Kidney (tissue), 14 donors: ENCODE measurements around the gene TMEM205. TPM values are rescaled to one million over a fixed set of nuclear protein-coding genes. Genes with fewer than 3 reads are reported as not detected.
"Not testable (repeated sequence)": the region's sequence is repeated elsewhere in the genome, so short reads cannot be mapped to it uniquely, and the experiment has no call there.

Experiments used
- DNase-seq, 5 donors: peaks; one replicate each; pipeline ENCODE4 v3.0.0-alpha.2; 2013 to 2020
- FAIRE-seq: peaks from 2 replicates; lab custom pipeline; 2012; peaks lifted over from hg19 to GRCh38; lab: Jason Lieb, UNC
- H3K27ac ChIP-seq, 2 donors: one replicate each; pipeline ENCODE4 v1.7.0; 2013; ENCODE audit warnings: low read depth in 2 of 2, low read length in 2 of 2, inconsistent platforms in 1 of 2
- H3K27me3 ChIP-seq: one replicate; pipeline ENCODE4 v1.7.1; 2013; ENCODE audit warnings: low read length, inconsistent platforms; ENCODE audit not compliant: control insufficient read depth, insufficient read depth
- H3K36me3 ChIP-seq, 3 donors: one replicate each; pipeline versions ENCODE4 v1.7.0 to v1.7.1; 2013; ENCODE audit warnings: low read length in 3 of 3, control low read depth in 1 of 3, inconsistent platforms in 1 of 3; ENCODE audit not compliant: insufficient read depth in 3 of 3, control insufficient read depth in 2 of 3
- H3K4me1 ChIP-seq, 3 donors: one replicate each; pipeline versions ENCODE4 v1.7.0 to v1.7.1; 2013; ENCODE audit warnings: low read length in 3 of 3, inconsistent platforms in 1 of 3, low read depth in 1 of 3; ENCODE audit not compliant: control insufficient read depth in 2 of 3, insufficient read depth in 2 of 3
- H3K4me3 ChIP-seq, 3 donors: one replicate each; pipeline versions ENCODE4 v1.7.0 to v1.8.1; 2013; ENCODE audit warnings: low read length in 3 of 3, control low read depth in 1 of 3, inconsistent platforms in 1 of 3
- H3K9ac ChIP-seq, 3 donors: one replicate each; pipeline versions ENCODE4 v1.7.0 to v1.7.1; 2013; ENCODE audit warnings: low read length in 3 of 3, control low read depth in 1 of 3, inconsistent platforms in 1 of 3
- H3K9me3 ChIP-seq, 3 donors: one replicate each; pipeline versions ENCODE4 v1.7.0 to v1.7.1; 2013; ENCODE audit warnings: low read length in 3 of 3, control low read depth in 1 of 3, inconsistent platforms in 1 of 3; ENCODE audit not compliant: control insufficient read depth in 2 of 3, insufficient read depth in 1 of 3
- intact Hi-C: fragments of 100-400 bp; cut with DNase I; formaldehyde crosslinking; loops from one replicate; pipeline ENCODE4 v1.11.1; 2022
- polyA plus RNA-seq: library from polyadenylated mRNA; stranded (reverse); fragments of 350-450 nt; fragmentation: Illumina TruSeq; extraction: RNeasy Lipid Tissue Mini Kit (QIAGEN cat#74804); gene quantifications from one replicate; pipeline ENCODE4 v1.2.3, GENCODE V29; 2014; ENCODE audit warnings: low read depth, low replicate concordance; ENCODE audit not compliant: insufficient read depth
- total RNA-seq: library from RNA; stranded (reverse); fragmentation: NEBNext Ultra II Directional; extraction: Animal tissue kit (Norgen Biotek cat#: 25700); gene quantifications from one replicate; pipeline ENCODE4 v1.2.1, GENCODE V29; 2021
- TF ChIP-seq, protein P1 (sequence below): IDR thresholded peaks from 3 replicates; pipeline ENCODE4 v1.5.1; 2012; ENCODE audit warnings: mild to moderate bottlenecking, moderate library complexity, borderline replicate concordance; ENCODE audit not compliant: insufficient read depth; ENCODE audit errors: extremely low read depth
- donor health status: control.
- donor health status: control.
- donor health status: control.
- donor health status: control.
- donor health status: control.
- donor health status: DM: yes; HTN: yes; CAD: no.
- donor health status: Normal renal cell carcinoma (clear cell type).

TMEM205 gene
- total and polyA plus RNA-seq, 2 donors from 2014 or later = 150 to 417 TPM

DNA sequence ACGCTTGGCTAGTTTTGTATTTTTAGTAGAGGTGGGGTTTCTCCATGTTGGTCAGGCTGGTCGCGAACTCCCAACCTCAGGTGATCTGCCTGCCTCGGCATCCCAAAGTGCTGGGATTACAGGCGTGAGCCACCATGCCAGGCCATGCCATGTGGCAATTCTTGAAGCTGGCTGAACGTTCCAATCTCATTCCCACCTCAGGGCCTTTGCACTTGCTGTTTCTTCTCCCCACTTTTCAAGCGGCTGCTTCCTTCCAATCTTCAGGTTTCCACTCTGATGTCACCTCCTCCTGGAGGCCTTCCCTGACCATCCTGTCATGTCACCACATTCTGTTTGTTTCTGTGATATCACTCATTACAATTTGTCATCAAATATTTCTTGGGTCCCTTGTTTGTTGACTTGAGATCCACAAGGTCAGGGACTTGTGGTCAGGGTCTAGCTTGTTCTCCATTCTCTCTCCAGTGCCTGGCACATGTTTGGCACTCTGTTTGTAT, 33.8 kb upstream of the TMEM205 start:
- TF ChIP-seq, protein P1, sequence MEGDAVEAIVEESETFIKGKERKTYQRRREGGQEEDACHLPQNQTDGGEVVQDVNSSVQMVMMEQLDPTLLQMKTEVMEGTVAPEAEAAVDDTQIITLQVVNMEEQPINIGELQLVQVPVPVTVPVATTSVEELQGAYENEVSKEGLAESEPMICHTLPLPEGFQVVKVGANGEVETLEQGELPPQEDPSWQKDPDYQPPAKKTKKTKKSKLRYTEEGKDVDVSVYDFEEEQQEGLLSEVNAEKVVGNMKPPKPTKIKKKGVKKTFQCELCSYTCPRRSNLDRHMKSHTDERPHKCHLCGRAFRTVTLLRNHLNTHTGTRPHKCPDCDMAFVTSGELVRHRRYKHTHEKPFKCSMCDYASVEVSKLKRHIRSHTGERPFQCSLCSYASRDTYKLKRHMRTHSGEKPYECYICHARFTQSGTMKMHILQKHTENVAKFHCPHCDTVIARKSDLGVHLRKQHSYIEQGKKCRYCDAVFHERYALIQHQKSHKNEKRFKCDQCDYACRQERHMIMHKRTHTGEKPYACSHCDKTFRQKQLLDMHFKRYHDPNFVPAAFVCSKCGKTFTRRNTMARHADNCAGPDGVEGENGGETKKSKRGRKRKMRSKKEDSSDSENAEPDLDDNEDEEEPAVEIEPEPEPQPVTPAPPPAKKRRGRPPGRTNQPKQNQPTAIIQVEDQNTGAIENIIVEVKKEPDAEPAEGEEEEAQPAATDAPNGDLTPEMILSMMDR = no peak
- DNase-seq (no peak), FAIRE-seq (no peak)
- Histone ChIP-seq H3K4me3 (peak overlapping the region in 1 of 3 donors; percentile 77), H3K27me3 (peaks cover 7% of the 10 kb centered on the region), H3K36me3 (no peaks in the 10 kb centered on the region), H3K27ac (no peak overlapping the region), H3K9me3 (no peaks in the 10 kb centered on the region), H3K4me1 (peaks cover 0 to 43% (median 0%) of the 10 kb centered on the region in 3 donors), H3K9ac (no peak overlapping the region)
- intact Hi-C loops = no loop called here

DNA sequence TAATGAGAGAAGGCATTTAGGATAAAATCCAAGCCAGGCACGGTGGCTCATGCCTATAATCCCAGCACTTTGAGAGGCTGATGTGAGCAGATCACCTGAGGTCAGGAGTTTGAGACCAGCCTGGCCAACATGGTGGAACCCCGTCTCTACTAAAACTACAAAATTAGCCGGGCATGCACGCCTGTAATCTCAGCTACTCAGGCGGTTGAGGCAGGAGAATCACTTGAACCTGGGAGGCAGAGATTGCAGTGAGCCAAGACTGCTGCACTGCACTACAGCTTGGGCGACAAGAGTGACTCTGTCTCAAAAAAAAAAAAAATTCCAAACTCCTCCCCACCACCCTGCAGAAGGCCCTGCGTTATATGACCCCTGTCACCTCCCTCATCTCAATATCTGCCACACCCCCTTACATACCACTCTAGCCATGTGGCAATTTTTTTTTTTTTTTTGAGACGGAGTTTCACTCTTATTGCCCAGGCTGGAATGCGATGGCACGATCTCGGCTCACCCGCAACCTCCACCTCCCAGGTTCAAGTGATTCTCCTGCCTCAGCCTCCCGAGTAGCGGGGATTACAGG, 33.3 kb upstream of the TMEM205 start:
- H3K4me3 ChIP-seq, FAIRE-seq, DNase-seq, H3K9ac ChIP-seq, H3K36me3 ChIP-seq, intact Hi-C loops, H3K27ac ChIP-seq, H3K9me3 ChIP-seq, H3K27me3 ChIP-seq: not testable (repeated sequence)
- H3K4me1 ChIP-seq = peaks cover 0 to 41% (median 0%) of the 10 kb centered on the region in 3 donors

DNA sequence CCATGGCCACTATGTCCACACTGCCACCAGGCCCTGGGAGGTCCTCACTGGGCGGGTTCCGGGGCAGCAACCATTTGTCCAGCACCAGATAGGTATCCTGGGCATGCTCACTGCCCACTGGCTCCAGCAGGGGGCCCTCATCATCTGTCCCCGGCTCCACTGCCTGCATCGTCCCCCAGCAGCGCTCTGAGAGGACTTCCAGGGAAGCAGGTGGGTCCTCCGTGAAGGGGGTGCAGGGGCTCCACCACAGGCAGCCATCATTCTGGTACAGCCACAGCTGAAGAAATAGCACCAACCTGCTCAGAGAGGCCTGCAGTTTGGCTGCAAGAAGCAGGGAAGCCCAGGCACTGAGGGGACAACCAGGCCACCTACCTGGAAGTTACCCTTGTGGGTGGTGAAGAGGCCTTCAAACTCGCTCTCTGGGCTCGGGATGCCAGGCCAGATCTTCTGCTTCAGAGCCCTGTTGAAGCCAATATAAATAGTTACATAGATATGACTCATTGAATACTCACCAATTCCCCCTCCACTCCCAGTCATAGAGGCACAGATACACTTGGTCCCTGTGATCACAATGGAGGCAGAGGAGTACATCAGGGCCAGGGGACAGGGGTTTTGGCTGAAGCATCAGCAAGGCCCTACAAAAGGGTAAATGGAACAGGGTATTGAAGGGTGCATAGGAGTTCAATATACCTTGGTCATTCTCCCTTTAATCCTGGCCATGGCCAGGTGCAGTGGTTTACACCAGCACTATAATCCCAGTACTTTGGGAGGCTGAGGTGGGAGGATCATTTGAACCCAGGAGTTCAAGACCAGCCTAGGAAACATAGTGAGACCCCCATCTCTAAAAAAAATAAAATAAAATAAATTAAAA, 32.5 kb upstream of the TMEM205 start:
- no peaks in the 10 kb centered on the region for H3K9me3 ChIP-seq
- intact Hi-C loops = no loop called here
- DNase-seq (peak; percentile 67 to 84 (median 77)), FAIRE-seq (no peak)
- H3K4me3 ChIP-seq = no peak overlapping the region
- no peak overlapping the region for H3K9ac ChIP-seq
- no peaks in the 10 kb centered on the region for H3K36me3 ChIP-seq
- H3K4me1 ChIP-seq = peaks cover 0 to 44% (median 0%) of the 10 kb centered on the region in 3 donors
- H3K27ac ChIP-seq = no peak overlapping the region
- TF ChIP-seq, protein P1 = peak; percentile 47
- peaks cover 7% of the 10 kb centered on the region for H3K27me3 ChIP-seq

DNA sequence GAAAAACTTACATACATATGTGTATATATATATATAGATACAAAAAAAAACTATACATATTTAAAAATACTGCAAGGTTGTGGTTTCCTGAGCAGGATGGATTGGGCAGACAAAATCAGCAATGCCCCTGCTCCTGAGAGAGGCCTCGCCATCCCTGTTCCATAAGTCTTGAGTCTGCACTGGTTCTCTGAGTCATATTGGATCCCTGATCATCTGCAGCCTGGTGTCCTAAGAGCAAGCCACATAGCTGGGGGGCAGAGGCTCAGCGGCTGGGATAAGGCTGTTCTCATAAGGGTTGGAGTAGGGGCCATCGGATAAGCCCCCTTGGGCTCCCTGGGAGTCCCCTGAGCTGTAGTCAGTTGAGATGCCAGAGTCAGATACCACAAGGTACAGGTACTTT, 31.7 kb upstream of the TMEM205 start:
- intact Hi-C loops = no loop called here
- Histone ChIP-seq H3K27ac (no peak overlapping the region), H3K27me3 (peaks cover 7% of the 10 kb centered on the region), H3K4me1 (peaks cover 0 to 40% (median 0%) of the 10 kb centered on the region in 3 donors), H3K4me3 (no peak overlapping the region), H3K9me3 (no peaks in the 10 kb centered on the region), H3K36me3 (no peaks in the 10 kb centered on the region), H3K9ac (no peak overlapping the region)
- FAIRE-seq (no peak), DNase-seq (no peak)
- TF ChIP-seq, protein P1 = no peak
